ENCODE data around the gene ATP4B. TPM values are rescaled to one million over a fixed set of nuclear protein-coding genes. Genes with fewer than 3 reads are reported as not detected.

The ATP4B gene
- total and polyA plus RNA-seq, 2 of the 8 experiments (the other 6 are each of a cell fraction or from before 2014, with no cell fraction given), result 0.05 TPM; not detected in 1

DNA sequence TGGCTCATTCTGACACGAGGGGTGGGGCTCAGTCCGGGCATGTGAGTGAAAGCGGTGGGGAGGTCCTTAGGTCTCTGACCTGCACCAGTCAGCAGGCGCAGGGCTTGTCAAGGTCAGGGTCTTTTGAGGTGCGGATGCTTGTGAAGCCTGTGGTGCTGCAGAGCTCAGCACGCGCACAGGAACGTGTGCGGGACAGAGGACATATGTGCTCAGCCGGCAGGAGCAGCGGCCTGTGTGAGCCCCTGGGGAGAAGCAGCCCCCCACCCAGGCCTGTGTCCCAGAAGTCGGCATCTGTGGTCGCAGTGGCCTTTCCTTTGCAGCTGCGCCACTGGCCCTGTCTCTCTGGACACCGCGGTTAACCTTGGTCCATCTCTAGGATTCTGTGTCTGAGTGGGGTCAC, 30.9 kb downstream of the ATP4B start (continued):
- TF ChIP-seq NANOG (IDR thresholded peaks at IDR 0.05; ENCODE audit: insufficient read depth, low read depth, low read length, poor library complexity, severe bottlenecking) (no peak), SP2 (IDR thresholded peaks at IDR 0.05; ENCODE audit: low read length) (no peak), EP300 (IDR thresholded peaks at IDR 0.05; ENCODE audit: borderline replicate concordance in 1 of 2, low read depth in 2 of 2, low read length in 2 of 2) (no peak), KDM5A (IDR thresholded peaks at IDR 0.05; ENCODE audit: low read length) (no peak), ZNF274 (IDR thresholded peaks at IDR 0.05; ENCODE audit: borderline replicate concordance, extremely low read depth, low read length) (no peak)

Measured in H1 (cell line).